H1 (cell line): ENCODE results near the gene ZNF462.

Experiments
- BCL11A ChIP-seq, 2 experiments: IDR thresholded peaks; one replicate each; pipeline ENCODE4 v1.6.1; 2011; ENCODE audit warnings: low read depth in 2 of 2, low read length in 2 of 2, mild to moderate bottlenecking in 2 of 2
- BRCA1 ChIP-seq: IDR thresholded peaks from 2 replicates; pipeline ENCODE4 v1.6.1; 2012; ENCODE audit warnings: low read depth, low read length, improper control_type of control experiment
- CREB1 ChIP-seq: IDR thresholded peaks from 2 replicates; pipeline ENCODE4 v1.6.1; 2012; ENCODE audit warnings: inconsistent platforms
- EP300 ChIP-seq, 2 experiments: IDR thresholded peaks; 1 replicate in 1 of 2; 2 replicates in 1 of 2; pipeline ENCODE4 v1.6.1; 2011 to 2012; ENCODE audit warnings: low read depth in 2 of 2, low read length in 2 of 2, mild to moderate bottlenecking in 2 of 2, borderline replicate concordance in 1 of 2, inconsistent platforms in 1 of 2, moderate library complexity in 1 of 2
- EZH2 ChIP-seq: fragments of 200-600 bp; sonication (generic); IDR thresholded peaks from 2 replicates; pipeline ENCODE4 v1.7.1; 2012; ENCODE audit warnings: low read depth, mild to moderate bottlenecking, moderate library complexity, low read length, inconsistent platforms; ENCODE audit not compliant: severe bottlenecking
- GABPA ChIP-seq: IDR thresholded peaks from 2 replicates; pipeline ENCODE4 v1.6.1; 2011; ENCODE audit warnings: mild to moderate bottlenecking, low read length, moderate library complexity, borderline replicate concordance; ENCODE audit not compliant: insufficient read depth
- GTF2F1 ChIP-seq: IDR thresholded peaks from 2 replicates; pipeline ENCODE4 v1.6.1; 2012; ENCODE audit warnings: low read depth, low read length, improper control_type of control experiment, borderline replicate concordance
- MAFK ChIP-seq: IDR thresholded peaks from 2 replicates; pipeline ENCODE4 v1.6.1; 2012; ENCODE audit warnings: low read depth, mild to moderate bottlenecking, improper control_type of control experiment, low read length
- POLR2A ChIP-seq, 2 experiments: IDR thresholded peaks; 1 replicate in 1 of 2; 2 replicates in 1 of 2; pipeline ENCODE4 v1.6.1; 2011; ENCODE audit warnings: low read depth in 2 of 2, low read length in 2 of 2, mild to moderate bottlenecking in 2 of 2; ENCODE audit errors: control extremely low read depth in 1 of 2
- POLR2AphosphoS5 ChIP-seq: IDR thresholded peaks from 2 replicates; pipeline ENCODE4 v1.6.1; 2011; ENCODE audit warnings: low read depth, low read length
- RNF2 ChIP-seq: fragments of 200-900, 300-1000 bp; sonication (generic); IDR thresholded peaks from 2 replicates; pipeline ENCODE4 v1.7.1; 2016; ENCODE audit warnings: borderline replicate concordance, low read depth, mild to moderate bottlenecking, antibody characterized with exemption, low read length; ENCODE audit not compliant: poor library complexity, severe bottlenecking; ENCODE audit errors: missing control alignments
- SP1 ChIP-seq: IDR thresholded peaks from 2 replicates; pipeline ENCODE4 v1.6.1; 2011; ENCODE audit warnings: low read depth, low read length
- TAF1 ChIP-seq: IDR thresholded peaks from 2 replicates; pipeline ENCODE4 v1.6.1; 2011; ENCODE audit warnings: mild to moderate bottlenecking, low read depth, low read length
- TF ChIP-seq, protein P1 (sequence below), 3 experiments: IDR thresholded peaks; 1 replicate in 2 of 3; 2 replicates in 1 of 3; pipeline versions ENCODE4 v1.5.1 to v1.6.1; 2011; ENCODE audit warnings: low read length in 3 of 3, mild to moderate bottlenecking in 3 of 3, inconsistent platforms in 2 of 3, low read depth in 1 of 3, moderate library complexity in 1 of 3; ENCODE audit not compliant: insufficient read depth in 1 of 3; ENCODE audit errors: control extremely low read depth in 1 of 3

DNA sequence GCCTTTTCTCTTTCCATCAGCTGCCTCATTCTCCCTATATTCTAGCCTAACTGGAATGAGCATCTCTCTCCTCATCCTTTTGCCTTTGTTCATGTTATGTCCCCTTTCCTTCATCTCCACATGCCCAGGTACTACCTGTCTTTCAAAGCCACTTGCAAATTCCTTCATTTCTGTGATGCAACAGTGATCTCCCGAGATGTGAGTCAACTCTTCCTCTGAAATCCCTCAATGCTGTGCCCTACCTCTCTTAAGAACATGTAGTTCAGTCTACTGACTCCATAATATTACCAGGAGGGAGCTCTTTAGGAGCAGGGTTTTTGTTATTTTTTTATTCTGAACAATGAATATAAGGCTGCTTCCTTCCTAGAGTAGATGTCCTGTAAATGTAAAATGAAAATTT is 91.6 kb downstream of the ZNF462 start:
- TF ChIP-seq, protein P1, sequence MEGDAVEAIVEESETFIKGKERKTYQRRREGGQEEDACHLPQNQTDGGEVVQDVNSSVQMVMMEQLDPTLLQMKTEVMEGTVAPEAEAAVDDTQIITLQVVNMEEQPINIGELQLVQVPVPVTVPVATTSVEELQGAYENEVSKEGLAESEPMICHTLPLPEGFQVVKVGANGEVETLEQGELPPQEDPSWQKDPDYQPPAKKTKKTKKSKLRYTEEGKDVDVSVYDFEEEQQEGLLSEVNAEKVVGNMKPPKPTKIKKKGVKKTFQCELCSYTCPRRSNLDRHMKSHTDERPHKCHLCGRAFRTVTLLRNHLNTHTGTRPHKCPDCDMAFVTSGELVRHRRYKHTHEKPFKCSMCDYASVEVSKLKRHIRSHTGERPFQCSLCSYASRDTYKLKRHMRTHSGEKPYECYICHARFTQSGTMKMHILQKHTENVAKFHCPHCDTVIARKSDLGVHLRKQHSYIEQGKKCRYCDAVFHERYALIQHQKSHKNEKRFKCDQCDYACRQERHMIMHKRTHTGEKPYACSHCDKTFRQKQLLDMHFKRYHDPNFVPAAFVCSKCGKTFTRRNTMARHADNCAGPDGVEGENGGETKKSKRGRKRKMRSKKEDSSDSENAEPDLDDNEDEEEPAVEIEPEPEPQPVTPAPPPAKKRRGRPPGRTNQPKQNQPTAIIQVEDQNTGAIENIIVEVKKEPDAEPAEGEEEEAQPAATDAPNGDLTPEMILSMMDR (IDR thresholded peaks at IDR 0.05; ENCODE audit: control extremely low read depth in 1 of 3, insufficient read depth in 1 of 3, low read depth in 1 of 3, low read length in 3 of 3): no peak
- TF ChIP-seq TAF1 (no peak), CREB1 (no peak), GABPA (no peak), BCL11A (IDR thresholded peaks at IDR 0.05; ENCODE audit: low read depth in 2 of 2, low read length in 2 of 2) (no peak), GTF2F1 (no peak), MAFK (no peak), BRCA1 (no peak), EP300 (IDR thresholded peaks at IDR 0.05; ENCODE audit: borderline replicate concordance in 1 of 2, low read depth in 2 of 2, low read length in 2 of 2) (no peak), POLR2AphosphoS5 (no peak), POLR2A (IDR thresholded peaks at IDR 0.05; ENCODE audit: control extremely low read depth in 1 of 2, low read depth in 2 of 2, low read length in 2 of 2) (no peak), RNF2 (no peak), SP1 (no peak), EZH2 (no peak)
